HG03558 (cell line): ENCODE measurements around the gene HDGFL2.
"Not testable (repeated sequence)": the region's sequence is repeated elsewhere in the genome, so short reads cannot be mapped to it uniquely, and the experiment has no call there.

ENCODE experiments used
- ATAC-seq: cut with Tn5 transposase; IDR thresholded peaks from one replicate; pipeline ENCODE4 v1.9.1; 2021; ENCODE audit warnings: moderate number of reproducible peaks; ENCODE audit not compliant: unreplicated experiment; ENCODE audit errors: extremely low read depth

HDGFL2 gene

DNA sequence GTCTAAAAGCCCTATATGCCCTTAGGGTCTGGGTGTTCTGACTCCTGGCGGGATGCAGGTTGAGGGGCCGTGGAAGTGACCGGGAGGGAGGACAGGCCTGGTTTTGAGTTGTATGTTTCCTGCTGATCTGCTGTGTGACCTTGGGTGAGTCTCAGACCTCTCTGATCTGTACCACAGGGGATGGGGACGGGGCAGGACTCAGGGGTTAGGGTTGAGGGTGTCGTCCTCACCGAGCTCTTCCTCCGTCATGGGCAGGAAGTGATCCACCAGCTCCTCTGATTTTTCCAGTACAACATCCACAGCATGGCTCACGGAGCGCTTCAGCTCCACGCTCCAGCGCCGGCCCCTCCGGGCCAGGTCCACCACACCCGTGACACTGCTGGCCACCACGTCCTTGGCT is 56.7 kb downstream of the HDGFL2 start:
- ATAC-seq: no peak

DNA sequence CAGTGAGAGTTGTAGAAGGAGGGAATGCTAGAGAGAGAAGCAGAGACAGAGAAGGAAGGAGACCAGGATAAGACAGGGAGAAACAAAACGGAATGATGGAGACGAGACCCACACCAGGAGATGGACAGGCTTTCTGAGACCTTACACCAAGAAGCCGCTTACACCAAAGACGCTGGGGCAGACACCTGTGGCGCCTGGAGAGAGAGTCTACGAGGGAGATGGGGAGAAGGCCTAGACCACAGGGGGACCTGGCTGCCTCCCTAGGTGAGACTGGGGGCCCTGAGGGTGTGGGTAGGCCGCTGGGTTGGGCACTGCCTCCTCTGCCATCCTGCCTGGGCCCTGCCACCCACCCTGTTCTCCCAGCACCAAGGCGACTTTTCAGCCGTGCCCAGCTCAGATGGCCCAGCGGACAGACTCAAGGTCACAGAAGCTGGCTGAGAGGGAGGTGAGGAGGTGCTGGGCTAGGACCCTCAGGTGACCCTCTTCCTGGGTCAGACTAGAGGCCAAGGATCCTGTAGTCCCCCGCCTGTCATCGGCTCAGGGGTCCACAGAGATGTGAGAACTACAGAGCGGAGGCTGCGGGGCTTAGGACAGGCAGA is 57.9 kb downstream of the HDGFL2 start:
- ATAC-seq: no peak

DNA sequence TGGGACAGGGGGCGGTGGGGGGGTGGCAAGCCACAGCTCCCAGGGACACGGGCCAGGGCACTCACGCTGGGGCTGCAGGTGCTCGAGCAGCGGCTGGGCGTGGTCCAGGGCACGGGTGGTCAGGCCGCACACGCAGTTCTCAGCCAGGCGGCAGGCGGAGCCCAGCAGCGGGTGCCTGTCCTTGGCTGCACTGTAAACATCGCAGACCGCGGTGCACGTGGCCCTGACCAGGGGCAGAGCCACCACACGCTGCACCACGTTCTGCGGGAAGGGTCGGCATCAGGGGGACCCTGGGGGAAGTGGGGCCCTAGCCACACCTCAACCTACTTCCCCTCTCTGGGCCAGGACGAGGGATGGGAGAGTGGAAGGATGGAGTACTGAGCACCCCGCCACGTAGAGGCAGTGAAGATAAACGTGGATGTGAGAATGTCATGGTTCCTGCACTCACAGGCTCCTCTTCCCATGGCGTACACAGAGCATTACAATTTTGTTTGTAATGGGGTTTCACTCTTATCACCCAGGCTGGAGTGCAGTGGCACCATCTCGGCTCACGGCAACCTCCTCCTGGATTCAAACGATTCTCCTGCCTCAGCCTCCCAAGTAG is 59.6 kb downstream of the HDGFL2 start:
- no peak for ATAC-seq

DNA sequence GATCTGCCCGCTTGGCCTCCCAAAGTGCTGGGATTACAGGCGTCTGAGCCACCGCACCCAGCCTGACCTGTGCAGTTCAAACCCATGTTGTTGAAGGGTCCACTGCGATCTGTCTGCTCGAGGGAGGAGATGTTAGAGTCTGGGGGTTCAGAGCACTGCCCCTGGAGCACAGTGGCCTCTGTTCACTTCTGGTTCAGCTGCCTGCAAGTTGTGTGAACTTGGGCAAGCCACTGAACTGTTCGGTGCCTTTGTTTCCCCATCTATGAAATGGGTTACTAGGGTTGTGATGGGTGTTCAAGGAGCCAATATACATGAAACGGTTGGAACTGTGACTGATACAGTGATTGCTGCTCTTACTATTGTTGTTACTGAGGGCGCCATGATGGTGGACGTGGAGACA is 61.2 kb downstream of the HDGFL2 start:
- no peak for ATAC-seq

DNA sequence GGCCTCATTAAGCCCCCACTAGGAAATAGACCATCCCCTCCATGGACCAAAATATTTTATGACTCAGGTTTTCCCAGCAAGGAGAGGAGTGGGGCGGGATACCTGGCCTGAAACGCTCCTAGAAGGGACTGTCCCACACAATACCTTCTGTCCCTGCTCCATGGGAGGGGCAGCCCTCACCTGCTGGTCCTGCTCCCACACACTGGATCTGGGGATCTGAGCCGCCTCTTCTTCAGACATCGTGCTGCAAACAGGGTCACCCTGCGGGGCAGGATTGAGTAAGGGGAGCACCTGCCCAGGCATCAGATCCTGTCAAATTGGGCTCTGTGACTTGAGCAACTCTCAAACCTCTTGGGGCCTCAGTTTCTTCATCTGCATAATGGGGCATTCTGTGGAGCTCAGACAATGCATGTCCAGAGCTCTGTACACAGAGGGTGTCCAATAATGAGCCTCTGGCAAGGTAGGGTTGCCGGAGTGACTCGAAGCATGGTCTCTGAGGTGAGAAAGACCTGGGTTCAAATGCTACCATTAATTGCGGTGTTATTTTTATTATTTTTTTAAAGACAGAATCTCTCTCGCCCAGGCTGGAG is 61.8 kb downstream of the HDGFL2 start:
- ATAC-seq: no peak

DNA sequence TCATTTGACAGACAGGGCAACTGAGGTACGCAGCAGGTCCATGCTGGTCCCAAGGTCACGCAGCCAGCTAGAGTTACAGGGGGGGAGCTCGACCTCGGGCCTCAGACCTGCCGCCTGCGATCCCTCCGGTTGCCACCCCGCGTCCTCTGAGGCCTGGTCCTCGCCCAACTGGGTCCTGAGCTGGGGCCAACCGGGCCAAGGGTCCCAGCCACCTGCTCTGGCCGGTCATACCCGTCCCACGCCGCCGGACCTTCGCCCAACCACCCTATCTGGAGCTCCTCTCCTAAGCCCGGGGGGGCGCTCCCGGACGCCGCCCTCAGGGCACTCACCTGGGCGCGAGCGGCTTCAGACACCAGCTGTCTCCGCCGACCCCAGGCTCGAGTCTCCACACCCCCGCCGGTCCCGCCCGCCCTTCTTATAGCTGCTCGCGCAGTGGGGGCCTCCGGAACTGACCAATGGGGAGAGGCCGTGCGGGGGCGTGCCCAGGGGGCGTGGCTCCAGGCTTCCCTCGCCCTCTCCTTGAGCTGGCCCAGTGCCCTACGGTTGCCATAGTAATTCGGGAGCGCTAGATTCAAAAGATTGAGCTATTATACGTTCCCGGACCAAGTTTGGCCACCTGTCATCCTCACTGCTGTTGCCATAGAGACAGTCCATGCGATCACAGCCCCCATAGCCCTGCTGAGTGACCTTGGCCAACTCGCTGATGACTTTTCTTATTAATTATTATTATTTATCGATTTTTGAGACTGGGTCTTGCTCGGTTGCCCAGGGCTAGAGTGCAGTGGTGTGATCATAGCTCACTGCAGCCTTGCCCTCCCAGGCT is 63.0 kb downstream of the HDGFL2 start, which contains the start of gene PLIN5:
Gene PLIN5, minus strand, starts transcription at position 389 of the 823 bp plus-strand sequence. CDS start 1,150 bp downstream, outside the sequence.
- ATAC-seq: no peak

DNA sequence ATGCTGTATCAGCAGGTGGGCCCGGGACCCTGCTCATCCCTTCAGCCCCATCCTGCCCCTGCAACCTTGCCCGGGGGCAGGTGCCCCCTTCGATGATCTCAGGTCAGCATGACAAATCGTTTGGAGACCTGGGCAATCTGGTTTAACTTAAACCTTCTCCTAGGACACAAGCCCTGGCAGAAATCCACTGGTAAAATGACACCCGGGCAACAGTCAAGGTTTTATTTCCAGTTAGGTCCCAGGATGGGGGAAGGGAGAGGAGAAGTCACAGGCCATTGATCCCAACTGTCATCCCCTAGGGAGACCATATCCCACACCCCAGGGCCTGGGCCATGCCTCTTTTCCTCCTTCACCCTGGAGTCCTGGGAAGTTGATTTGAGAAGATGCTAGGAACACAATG is 64.7 kb downstream of the HDGFL2 start:
- ATAC-seq: no peak

DNA sequence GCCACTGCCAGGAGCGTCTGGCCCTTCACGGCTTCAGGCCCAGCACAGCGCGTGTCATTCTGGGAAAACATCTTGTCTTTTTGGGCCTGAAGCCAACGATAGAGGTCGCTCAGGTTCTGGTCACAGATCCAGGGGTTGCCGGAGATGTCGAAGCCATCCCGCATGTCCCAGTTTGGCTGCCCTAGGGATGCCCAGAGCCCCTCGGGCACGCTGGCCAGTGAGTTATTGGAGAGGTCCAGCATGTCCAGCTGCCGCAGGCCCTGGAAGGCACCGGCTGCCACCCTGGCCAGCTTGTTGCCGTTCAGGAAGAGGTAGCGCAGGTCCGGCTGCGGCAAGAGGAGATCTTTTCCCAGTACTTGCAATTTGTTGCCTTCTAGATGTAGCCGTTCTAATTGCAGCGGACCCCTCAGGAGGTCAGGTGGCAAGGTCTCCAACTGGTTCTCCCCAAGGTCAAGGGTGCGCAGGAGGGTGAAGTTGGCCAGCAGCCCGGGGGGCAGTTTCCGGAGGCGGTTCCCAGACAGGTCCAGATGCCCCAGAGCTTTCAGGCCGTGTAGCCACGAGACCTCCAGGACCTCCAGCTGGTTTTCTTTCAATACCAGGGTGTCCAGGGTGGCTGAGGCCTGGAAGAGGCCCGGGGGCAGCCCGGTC is 66.0 kb downstream of the HDGFL2 start:
- no peak for ATAC-seq

DNA sequence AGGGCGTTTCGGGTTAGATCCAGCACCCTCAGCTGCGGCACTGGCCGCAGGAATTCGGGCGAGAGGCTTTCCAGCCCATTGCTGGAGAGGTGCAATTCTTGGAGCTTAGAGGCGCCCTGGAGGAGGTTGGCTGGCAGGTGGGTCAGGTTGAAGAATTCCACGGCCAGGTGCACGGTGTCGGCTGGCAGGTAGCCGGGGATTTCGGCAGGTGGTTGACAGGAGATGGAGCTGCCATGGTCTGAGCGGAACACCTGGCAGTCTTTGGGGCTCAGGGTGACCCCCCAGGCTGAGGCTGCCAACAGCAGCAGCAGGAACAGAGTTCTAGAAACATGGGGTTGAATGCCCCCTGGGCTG is 66.5 kb downstream of the HDGFL2 start:
- no peak for ATAC-seq

DNA sequence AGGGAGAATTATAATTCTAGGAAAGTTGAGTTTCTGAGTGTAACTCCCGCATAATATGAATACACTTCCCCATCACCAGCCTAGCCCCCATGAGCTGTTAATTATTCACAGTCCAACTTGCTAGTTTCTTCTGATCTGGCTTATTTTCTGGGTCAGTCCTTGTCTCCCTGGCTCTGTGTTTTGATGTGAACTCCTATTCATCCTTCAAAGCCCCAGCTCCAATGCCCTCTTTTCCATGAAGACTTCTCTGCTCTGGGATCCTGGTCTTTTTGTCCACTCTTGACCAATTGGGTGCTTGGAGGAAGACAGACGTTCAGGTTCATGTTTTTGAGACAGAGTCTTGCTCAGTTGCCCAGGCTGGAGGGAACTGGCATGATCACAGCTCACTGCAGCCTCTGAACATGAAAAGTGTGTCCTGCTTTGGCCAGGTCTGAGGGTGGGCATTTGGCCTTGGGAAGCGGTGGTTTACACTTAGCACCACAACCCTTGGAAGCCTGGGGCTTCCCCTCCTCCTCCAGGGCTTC is 67.1 kb downstream of the HDGFL2 start:
- no peak for ATAC-seq

DNA sequence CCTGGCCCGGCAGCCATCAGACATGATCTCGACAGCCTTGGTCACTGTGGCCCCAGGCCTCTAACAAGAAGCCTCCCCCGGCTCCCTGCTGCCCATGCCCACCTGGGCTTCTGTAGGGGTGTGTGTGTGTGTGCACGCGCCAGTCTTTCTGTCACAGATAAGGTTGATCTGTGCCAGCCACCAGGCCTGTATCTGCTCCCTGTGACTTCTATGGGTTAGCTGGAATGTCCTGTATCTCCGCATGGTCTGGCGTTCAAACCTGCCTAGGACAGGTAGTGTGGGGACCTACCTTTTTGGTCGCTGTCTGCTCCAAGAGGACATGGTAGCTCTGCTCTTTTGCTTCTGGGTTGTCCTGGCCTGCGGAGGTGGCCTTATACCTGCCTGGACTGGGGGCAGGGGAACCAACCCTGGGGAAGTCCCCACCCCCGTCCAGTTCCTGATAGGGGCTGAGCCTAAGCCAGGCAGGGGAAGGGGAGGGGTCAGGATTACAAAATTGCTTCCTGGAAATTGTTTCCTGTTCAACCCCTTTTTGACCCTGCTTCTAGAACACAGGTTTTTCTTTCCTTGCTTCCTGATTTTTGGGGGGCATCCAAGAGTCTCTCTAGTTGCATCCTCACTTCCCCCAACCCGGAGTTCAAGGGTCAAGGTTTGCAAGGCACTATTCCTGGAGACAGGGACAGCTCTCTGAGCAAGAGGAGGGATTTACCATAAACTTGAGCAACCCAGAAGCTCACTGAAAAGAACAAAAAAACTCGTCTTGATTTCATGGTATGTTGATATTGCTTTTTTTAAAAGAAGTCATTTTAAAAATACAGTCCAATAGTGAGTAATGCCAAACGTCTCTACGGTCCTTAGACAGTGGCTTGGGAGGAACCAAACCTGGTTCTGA is 67.8 kb downstream of the HDGFL2 start, which contains the start of gene LRG1:
Gene LRG1, minus strand, starts transcription at position 344 of the 889 bp plus-strand sequence. Its CDS starts 23 bp downstream, at position 321.
- ATAC-seq: no peak

DNA sequence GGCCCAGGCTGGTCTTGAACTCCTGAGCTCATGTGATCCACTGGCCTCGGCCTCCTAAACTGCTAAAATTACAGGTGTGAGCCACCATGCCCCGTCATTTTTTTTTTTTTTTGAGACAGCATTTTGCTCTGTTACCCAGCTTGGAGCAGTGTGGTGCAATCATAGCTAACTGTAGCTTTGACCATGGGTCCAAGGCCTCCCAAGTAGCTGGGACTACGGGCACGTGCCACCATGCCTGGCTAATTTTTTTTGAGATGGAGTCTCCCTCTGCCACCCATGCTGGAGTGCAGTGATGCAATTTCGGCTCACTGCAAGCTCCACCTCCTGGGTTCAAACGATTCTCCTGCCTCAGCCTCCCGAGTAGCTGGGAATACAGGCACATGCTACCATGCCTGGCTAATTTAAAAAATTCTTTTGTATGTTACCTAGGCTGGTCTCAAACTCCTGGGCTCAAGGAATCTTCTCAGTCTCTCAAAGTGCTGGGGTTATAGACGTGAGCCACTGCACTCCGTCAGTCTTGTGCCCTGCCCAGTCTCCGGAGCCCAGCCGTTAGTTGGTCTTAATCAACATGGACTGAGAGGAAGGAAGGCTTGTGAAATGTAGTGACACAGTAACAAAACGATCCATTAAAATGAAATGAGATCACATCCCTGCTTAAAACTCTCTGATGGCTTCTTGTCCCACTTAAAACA is 69.2 kb downstream of the HDGFL2 start:
- no peak for ATAC-seq

DNA sequence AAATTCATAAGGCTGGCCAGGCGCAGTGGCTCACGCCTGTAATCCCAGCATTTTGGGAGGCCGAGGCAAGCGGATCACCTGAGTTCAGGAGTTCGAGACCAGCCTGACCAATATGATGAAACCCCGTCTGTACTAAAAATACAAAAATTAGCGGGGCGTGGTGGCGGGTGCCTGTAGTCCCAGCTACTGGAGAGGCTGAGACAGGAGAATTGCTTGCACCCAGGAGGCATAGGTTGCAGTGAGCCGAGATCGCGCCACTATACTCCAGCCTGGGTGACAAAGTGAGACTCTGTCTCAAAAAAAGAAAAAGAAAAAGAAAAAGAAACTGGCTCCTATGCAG is 69.7 kb downstream of the HDGFL2 start:
- not testable (repeated sequence) for ATAC-seq

DNA sequence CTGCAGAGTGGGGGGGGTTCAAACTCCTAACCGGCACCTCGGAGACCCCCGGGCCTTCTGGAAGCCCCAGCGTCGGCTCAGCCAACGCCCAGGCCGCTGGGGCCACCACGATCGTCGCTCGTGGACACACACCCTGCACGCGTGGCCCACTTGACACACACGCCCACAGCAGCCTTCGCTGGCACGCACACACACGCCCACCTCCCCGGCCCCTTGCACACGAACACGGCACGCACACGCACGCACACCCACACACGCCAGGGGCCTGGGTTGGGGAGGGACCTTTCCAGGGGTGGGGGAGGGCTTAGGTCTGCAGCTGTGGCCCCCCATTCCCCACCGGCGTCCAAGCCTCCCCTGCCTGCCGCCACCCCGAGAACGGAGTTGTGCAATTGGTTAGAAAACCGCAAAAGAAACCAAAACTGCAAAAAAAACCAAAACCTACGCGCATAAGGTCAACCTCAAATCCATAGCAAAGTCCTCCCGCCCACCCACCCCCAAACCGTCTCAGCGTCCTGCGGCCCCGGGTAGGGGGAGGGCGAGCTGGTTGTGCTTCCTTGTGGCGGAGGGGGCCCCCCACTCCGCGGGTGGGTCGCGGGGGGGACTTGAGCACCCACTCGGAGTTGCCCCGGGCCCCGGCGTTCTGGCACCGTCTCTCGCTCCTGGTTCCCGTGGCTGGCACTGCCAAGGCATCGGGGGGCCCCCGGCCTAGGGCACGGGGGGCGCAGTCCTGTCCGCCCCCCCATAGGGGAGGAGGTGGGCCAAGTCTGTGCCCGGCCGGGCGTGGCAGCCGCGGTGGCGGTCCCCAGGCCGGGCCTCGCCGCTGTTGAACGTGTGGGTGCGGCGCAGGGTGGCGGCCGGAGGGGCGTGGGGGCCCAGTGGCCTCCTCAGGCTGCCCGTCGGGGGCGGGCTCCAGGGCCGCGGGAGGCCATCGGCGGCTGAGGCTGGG is 71.1 kb downstream of the HDGFL2 start:
- no peak for ATAC-seq

DNA sequence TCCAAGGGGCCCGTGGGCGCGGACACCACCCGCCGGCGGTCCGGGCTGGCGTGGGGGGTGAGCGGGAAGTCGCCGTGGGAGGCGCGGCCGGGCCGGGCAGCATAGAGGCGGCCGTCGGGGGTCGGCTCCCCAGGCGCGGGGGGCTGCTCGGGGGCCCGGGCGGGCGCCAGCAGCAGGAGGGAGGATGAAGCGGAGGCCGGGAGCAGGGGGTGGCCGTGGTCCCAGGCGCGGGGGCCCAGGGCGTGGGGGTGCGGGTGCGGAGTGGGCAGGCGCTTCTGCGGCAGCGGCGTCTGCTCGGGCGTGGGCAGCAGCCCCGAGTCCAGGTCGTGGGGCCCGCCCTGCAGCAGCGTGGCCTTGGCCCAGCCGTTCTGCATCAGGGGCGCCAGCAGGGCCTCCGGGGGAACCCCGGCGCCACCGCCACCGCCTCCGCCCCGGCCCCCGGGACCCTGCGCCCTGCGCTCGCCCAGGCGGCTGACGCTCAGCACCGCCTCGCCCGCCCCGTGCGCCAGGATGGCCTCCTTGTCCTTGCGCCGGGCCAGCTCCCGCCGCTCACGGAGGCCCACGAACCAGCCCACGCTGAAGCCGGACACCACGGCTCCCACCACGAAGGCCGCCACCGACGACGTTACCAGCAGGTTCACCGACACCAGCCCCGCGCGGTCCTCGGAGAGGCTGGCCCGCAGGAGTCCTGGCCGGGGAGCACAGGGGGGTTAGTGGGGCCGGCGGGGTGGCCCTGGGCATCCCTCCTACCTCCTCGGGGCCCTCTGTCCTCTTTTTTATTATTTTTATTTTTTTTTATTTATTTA is 71.9 kb downstream of the HDGFL2 start:
- no peak for ATAC-seq

DNA sequence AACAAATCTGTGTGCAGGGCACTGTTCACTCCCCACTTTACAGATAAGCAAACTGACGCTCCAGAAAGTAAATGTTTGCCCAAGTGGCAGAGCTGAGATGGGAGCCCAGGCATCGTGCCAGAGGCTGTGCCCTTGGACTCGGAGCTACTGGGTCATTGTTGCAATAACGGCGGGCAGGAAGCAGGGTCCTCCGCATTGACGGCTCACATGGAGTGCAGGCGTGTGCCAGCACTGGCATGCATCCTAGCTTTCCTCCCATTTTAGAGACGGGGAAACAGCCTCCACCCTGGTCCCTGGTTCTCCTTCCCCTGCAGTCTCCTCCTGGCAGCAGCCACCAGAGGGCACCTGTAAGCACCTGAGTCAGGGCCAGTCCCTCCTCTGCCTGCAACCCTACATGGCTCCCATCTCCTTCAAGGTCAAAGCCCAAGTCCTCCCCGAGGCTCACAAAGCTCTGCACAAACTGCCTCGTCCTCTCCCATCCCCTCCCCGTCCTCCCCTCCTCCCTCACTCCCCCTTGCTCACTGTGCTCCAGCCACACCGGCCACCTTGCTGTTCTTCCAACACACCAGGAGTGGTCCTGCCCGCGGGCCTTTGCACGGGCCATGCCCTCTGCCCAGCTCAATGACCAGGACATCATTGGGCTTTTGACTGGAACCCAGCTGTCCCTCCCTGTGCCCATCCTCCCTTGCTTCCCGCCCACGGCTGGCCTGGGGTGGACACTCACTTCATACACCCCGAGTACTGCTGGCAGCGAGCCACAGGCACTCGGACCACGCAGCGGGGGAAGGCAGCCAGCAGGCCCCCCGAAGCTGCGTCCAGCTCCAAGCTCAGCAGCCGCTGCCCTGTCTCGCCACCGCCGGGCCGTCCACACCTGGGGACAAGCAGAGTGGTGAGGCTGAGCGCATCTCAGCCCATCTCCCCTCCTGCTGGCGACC is 75.5 kb downstream of the HDGFL2 start:
- no peak for ATAC-seq
